B cell (primary cell): ENCODE data around the gene VIL1. TPM values are rescaled to one million over a fixed set of nuclear protein-coding genes. Genes with fewer than 3 reads are reported as not detected.

Experiments
- ATAC-seq: fragments of 200-7000 bp; cut with Tn5 transposase; one replicate; pipeline ENCODE4 v1.10.0; 2021; ENCODE audit warnings: low read depth, mild to moderate bottlenecking, moderate number of reproducible peaks, moderate library complexity
- CTCF ChIA-PET: fragments of 350-600 bp; sonication (Branson Sonifier 250); formaldehyde crosslinking; loops from one replicate; lab custom pipeline; 2021; ENCODE audit warnings: antibody characterized with exemption, inconsistent platforms; lab: Charles Lee
- POLR2A ChIA-PET: fragments of 350-600 bp; sonication (Branson Sonifier 250); formaldehyde crosslinking; loops from one replicate; lab custom pipeline; 2021; ENCODE audit warnings: antibody characterized with exemption; lab: Charles Lee
- DNase-seq: peaks from one replicate; pipeline ENCODE4 v3.0.0; 2013
- H2AFZ ChIP-seq: 2 replicates; pipeline ENCODE4 v1.6.1; 2012; ENCODE audit warnings: mild to moderate bottlenecking, low read depth, low read length; ENCODE audit not compliant: insufficient read depth, poor library complexity, severe bottlenecking
- H3K27ac ChIP-seq, 2 donors: 1 replicate in 1 of 2; 2 replicates in 1 of 2; pipeline ENCODE4 v1.5.1; 2012 to 2013; ENCODE audit warnings: low read length in 2 of 2, mild to moderate bottlenecking in 2 of 2, moderate library complexity in 1 of 2
- H3K27me3 ChIP-seq, 4 experiments: fragments of 200-600 bp in 1 of 4; sonication (generic) in 1 of 4; replicated peaks in 1 of 4; 1 replicate in 2 of 4; 2 replicates in 2 of 4; pipeline versions ENCODE4 v1.6.1 to v1.7.0; 2013 to 2016; ENCODE audit warnings: low read length in 3 of 4, mild to moderate bottlenecking in 2 of 4, mixed read lengths in 1 of 4, moderate library complexity in 1 of 4; ENCODE audit not compliant: insufficient read depth in 4 of 4, control insufficient read depth in 3 of 4; ENCODE audit errors: control extremely low read depth in 1 of 4
- H3K36me3 ChIP-seq, 2 experiments: replicated peaks in 1 of 2; 1 replicate in 1 of 2; 2 replicates in 1 of 2; pipeline versions ENCODE4 v1.6.1 to v1.7.1; 2013; ENCODE audit warnings: low read length in 1 of 2; ENCODE audit not compliant: insufficient read depth in 2 of 2, control insufficient read depth in 1 of 2; ENCODE audit errors: control extremely low read depth in 1 of 2, extremely low read depth in 1 of 2
- H3K4me1 ChIP-seq, 2 donors: fragments of 200-600 bp in 1 of 2; sonication (generic) in 1 of 2; 1 replicate in 1 of 2; 2 replicates in 1 of 2; pipeline versions ENCODE4 v1.5.1 to v1.6.1; 2013 to 2017; ENCODE audit warnings: low read length in 2 of 2; ENCODE audit not compliant: control insufficient read depth in 2 of 2, insufficient read depth in 2 of 2
- H3K4me2 ChIP-seq: replicated peaks from 2 replicates; pipeline ENCODE3; 2012; ENCODE audit warnings: mild to moderate bottlenecking, low read depth, low read length; ENCODE audit not compliant: poor library complexity, severe bottlenecking
- H3K4me3 ChIP-seq, 5 experiments: fragments of 200-600 bp in 1 of 5; sonication (generic) in 1 of 5; 1 replicate in 3 of 5; 2 replicates in 2 of 5; pipeline versions ENCODE4 v1.5.1 to v1.7.0; 2011 to 2016; ENCODE audit warnings: low read length in 4 of 5, mild to moderate bottlenecking in 4 of 5, low read depth in 2 of 5, control low read depth in 1 of 5, moderate library complexity in 1 of 5; ENCODE audit not compliant: insufficient read depth in 1 of 5; ENCODE audit errors: control extremely low read depth in 1 of 5, extremely low read depth in 1 of 5
- H3K79me2 ChIP-seq: fragments of 200-600 bp; sonication (generic); one replicate; pipeline ENCODE4 v1.6.0; 2016; ENCODE audit warnings: low read length; ENCODE audit not compliant: control insufficient read depth, insufficient read depth
- H3K9ac ChIP-seq: fragments of 200-600 bp; sonication (generic); 2 replicates; pipeline ENCODE4 v1.6.1; 2017; ENCODE audit warnings: mild to moderate bottlenecking, low read length, moderate library complexity
- H3K9me3 ChIP-seq, 3 donors: one replicate each; pipeline versions ENCODE4 v1.6.1 to v1.7.1; 2013; ENCODE audit warnings: low read length in 2 of 3; ENCODE audit not compliant: control insufficient read depth in 2 of 3, insufficient read depth in 1 of 3; ENCODE audit errors: control extremely low read depth in 1 of 3
- H4K20me1 ChIP-seq: 2 replicates; pipeline ENCODE4 v1.6.0; 2012; ENCODE audit warnings: mild to moderate bottlenecking, low read length; ENCODE audit not compliant: insufficient read depth, control insufficient read depth, poor library complexity, severe bottlenecking
- H3K27ac Mint-ChIP-seq: one replicate; pipeline ENCODE4 v1.8.0; 2021; ENCODE audit warnings: mixed read lengths
- H3K27me3 Mint-ChIP-seq: one replicate; pipeline ENCODE4 v1.8.0; 2021; ENCODE audit warnings: mixed read lengths
- H3K4me1 Mint-ChIP-seq: one replicate; pipeline ENCODE4 v1.8.0; 2021; ENCODE audit warnings: mixed read lengths
- H3K4me3 Mint-ChIP-seq: one replicate; pipeline ENCODE4 v1.8.0; 2021; ENCODE audit warnings: mixed read lengths
- H3K9me3 Mint-ChIP-seq: one replicate; pipeline ENCODE4 v1.8.0; 2022; ENCODE audit warnings: mixed read lengths; ENCODE audit not compliant: insufficient read depth
- EZH2 ChIP-seq: IDR thresholded peaks from 2 replicates; pipeline ENCODE4 v1.6.1; 2012; ENCODE audit warnings: borderline replicate concordance, low read depth, mild to moderate bottlenecking, moderate library complexity, low read length; ENCODE audit not compliant: insufficient read depth, poor library complexity, severe bottlenecking
- WGBS: methylation state at CpG from one replicate; pipeline ENCODE4 v1.1.5; 2013; ENCODE audit warnings: missing lambda C conversion rate; ENCODE audit not compliant: insufficient coverage; 5-methylcytosine and 5-hydroxymethylcytosine counted together
- intact Hi-C: fragments of 100-400 bp; cut with micrococcal nuclease; formaldehyde crosslinking; loops from one replicate; pipeline ENCODE4 v1.10.0; 2022
- polyA plus RNA-seq: library from polyadenylated mRNA; depleted of rRNA; stranded (reverse); fragments of >200 nt; gene quantifications from 2 replicates; pipeline ENCODE4 v1.2.3, GENCODE V29; 2012
- total RNA-seq, 2 donors: library from RNA; stranded (reverse); fragments of 120-200 nt in 1 of 2; gene quantifications; 1 replicate in 1 of 2; 2 replicates in 1 of 2; pipeline versions ENCODE4 v1.2.3 to v1.2.4, GENCODE V29; 2013 to 2022
- TF ChIP-seq, protein P1 (sequence below): fragments of 200-600 bp; IDR thresholded peaks from one replicate; pipeline ENCODE4 v1.8.0; 2022; ENCODE audit warnings: antibody characterized with exemption, mild to moderate bottlenecking

The VIL1 gene
- total and polyA plus RNA-seq, 2 donors (not counting 1 experiment from before 2014, with no cell fraction given): not detected

- H3K79me2 ChIP-seq: no peaks in the 10 kb centered on the region
- H3K27ac ChIP-seq: no peak overlapping the region
- H3K9me3 ChIP-seq: no peaks in the 10 kb centered on the region
- no peaks in the 10 kb centered on the region for H4K20me1 ChIP-seq
- intact Hi-C loops: no loop called here
- Mint-ChIP-seq H3K27ac (no peak overlapping the region), H3K4me3 (no peak overlapping the region), H3K27me3 (no peaks in the 10 kb centered on the region), H3K4me1 (no peaks in the 10 kb centered on the region), H3K9me3 (no peaks in the 10 kb centered on the region)
- no peaks in the 10 kb centered on the region for H3K4me1 ChIP-seq
- H3K27me3 ChIP-seq: no peaks in the 10 kb centered on the region
- 89% methylated on average over 5 of the region's 9 CpGs for WGBS
- no peak for ATAC-seq
- DNase-seq: no peak
- POLR2A ChIA-PET: no interaction called here
- H3K9ac ChIP-seq: no peak overlapping the region
- H2AFZ ChIP-seq: no peak overlapping the region
- no peak overlapping the region for H3K4me3 ChIP-seq
- TF ChIP-seq, protein P1, sequence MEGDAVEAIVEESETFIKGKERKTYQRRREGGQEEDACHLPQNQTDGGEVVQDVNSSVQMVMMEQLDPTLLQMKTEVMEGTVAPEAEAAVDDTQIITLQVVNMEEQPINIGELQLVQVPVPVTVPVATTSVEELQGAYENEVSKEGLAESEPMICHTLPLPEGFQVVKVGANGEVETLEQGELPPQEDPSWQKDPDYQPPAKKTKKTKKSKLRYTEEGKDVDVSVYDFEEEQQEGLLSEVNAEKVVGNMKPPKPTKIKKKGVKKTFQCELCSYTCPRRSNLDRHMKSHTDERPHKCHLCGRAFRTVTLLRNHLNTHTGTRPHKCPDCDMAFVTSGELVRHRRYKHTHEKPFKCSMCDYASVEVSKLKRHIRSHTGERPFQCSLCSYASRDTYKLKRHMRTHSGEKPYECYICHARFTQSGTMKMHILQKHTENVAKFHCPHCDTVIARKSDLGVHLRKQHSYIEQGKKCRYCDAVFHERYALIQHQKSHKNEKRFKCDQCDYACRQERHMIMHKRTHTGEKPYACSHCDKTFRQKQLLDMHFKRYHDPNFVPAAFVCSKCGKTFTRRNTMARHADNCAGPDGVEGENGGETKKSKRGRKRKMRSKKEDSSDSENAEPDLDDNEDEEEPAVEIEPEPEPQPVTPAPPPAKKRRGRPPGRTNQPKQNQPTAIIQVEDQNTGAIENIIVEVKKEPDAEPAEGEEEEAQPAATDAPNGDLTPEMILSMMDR: no peak
- no peak for TF ChIP-seq EZH2
- H3K4me2 ChIP-seq: no peak overlapping the region
- CTCF ChIA-PET: no interaction called here
- H3K36me3 ChIP-seq: no peaks in the 10 kb centered on the region
These were observed 4.7 kb downstream of the VIL1 start for GRCh38 chr2:218423584-218423983.

- no peak overlapping the region for H3K9ac ChIP-seq
- intact Hi-C loops: no loop called here
- H3K27me3 ChIP-seq: peaks cover 0 to 5% (median 0%) of the 10 kb centered on the region in 4 experiments
- no peak overlapping the region for H3K4me2 ChIP-seq
- Mint-ChIP-seq H3K4me1 (no peaks in the 10 kb centered on the region), H3K27ac (no peak overlapping the region), H3K27me3 (peaks cover 5% of the 10 kb centered on the region), H3K9me3 (no peaks in the 10 kb centered on the region), H3K4me3 (no peak overlapping the region)
- CTCF ChIA-PET: no interaction called here
- POLR2A ChIA-PET: no interaction called here
- 90% methylated on average over 10 of the region's 10 CpGs for WGBS
- no peak for DNase-seq
- H3K36me3 ChIP-seq: no peaks in the 10 kb centered on the region
- H3K4me3 ChIP-seq: no peak overlapping the region
- H3K4me1 ChIP-seq: no peaks in the 10 kb centered on the region
- H3K9me3 ChIP-seq: no peaks in the 10 kb centered on the region
- H3K79me2 ChIP-seq: no peaks in the 10 kb centered on the region
- H2AFZ ChIP-seq: no peak overlapping the region
- H3K27ac ChIP-seq: no peak overlapping the region
- no peaks in the 10 kb centered on the region for H4K20me1 ChIP-seq
- ATAC-seq: no peak
- TF ChIP-seq EZH2: no peak
- TF ChIP-seq, protein P1: no peak
These were observed 6.6 kb downstream of the VIL1 start for GRCh38 chr2:218425531-218425930.
